Panc1 (cell line): ENCODE results near the gene SPRR2A. TPM values are rescaled to one million over a fixed set of nuclear protein-coding genes. Genes with fewer than 3 reads are reported as not detected.

ENCODE experiments used
- total RNA-seq: library from RNA; stranded (reverse); gene quantifications from one replicate; pipeline ENCODE4 v1.2.1, GENCODE V29; 2021; ENCODE audit not compliant: unreplicated experiment

Gene SPRR2A
- total RNA-seq, 1 experiment from 2014 or later: not detected

Other genes starting within 250 kb of the SPRR2A start
- gene LCE1B, start 245.5 kb downstream of the SPRR2A start, total RNA-seq: not detected
- not detected for gene LCE1A, start 230.0 kb downstream of the SPRR2A start, total RNA-seq
- not detected for gene LCE6A, start 214.7 kb downstream of the SPRR2A start, total RNA-seq
- gene LCE7A, start 197.5 kb downstream of the SPRR2A start, total RNA-seq: not detected
- not detected for gene SMCP, start 179.2 kb downstream of the SPRR2A start, total RNA-seq
- not detected for gene IVL, start 149.0 kb downstream of the SPRR2A start, total RNA-seq
- gene SPRR5, start 110.3 kb downstream of the SPRR2A start, total RNA-seq: not detected
- gene SPRR4, start 86.9 kb downstream of the SPRR2A start, total RNA-seq: not detected
- not detected for gene SPRR1A, start 73.4 kb downstream of the SPRR2A start, total RNA-seq
- gene SPRR3, start 55.8 kb downstream of the SPRR2A start, total RNA-seq: not detected
- not detected for gene SPRR1B, start 26.3 kb downstream of the SPRR2A start, total RNA-seq
- gene SPRR2D, start 16.4 kb downstream of the SPRR2A start, total RNA-seq: not detected
- gene SPRR2B, start 14.1 kb upstream of the SPRR2A start, total RNA-seq: not detected
- not detected for gene SPRR2E, start 37.0 kb upstream of the SPRR2A start, total RNA-seq
- gene SPRR2F, start 56.0 kb upstream of the SPRR2A start, total RNA-seq: not detected
- gene SPRR2G, start 93.4 kb upstream of the SPRR2A start, total RNA-seq: not detected
- gene LELP1, start 145.9 kb upstream of the SPRR2A start, total RNA-seq: not detected
- gene PRR9, start 160.1 kb upstream of the SPRR2A start, total RNA-seq: not detected
- not detected for gene LORICRIN, start 202.2 kb upstream of the SPRR2A start, total RNA-seq